ENCODE results near the gene NCAM1. TPM values are rescaled to one million over a fixed set of nuclear protein-coding genes. Genes with fewer than 3 reads are reported as not detected.

NCAM1 gene
- total RNA-seq, 1 experiment from 2014 or later, result 0.33 TPM

- TF ChIP-seq EZH2 (IDR thresholded peaks at IDR 0.05; ENCODE audit: low read depth), result no peak
- TF ChIP-seq, protein P1, sequence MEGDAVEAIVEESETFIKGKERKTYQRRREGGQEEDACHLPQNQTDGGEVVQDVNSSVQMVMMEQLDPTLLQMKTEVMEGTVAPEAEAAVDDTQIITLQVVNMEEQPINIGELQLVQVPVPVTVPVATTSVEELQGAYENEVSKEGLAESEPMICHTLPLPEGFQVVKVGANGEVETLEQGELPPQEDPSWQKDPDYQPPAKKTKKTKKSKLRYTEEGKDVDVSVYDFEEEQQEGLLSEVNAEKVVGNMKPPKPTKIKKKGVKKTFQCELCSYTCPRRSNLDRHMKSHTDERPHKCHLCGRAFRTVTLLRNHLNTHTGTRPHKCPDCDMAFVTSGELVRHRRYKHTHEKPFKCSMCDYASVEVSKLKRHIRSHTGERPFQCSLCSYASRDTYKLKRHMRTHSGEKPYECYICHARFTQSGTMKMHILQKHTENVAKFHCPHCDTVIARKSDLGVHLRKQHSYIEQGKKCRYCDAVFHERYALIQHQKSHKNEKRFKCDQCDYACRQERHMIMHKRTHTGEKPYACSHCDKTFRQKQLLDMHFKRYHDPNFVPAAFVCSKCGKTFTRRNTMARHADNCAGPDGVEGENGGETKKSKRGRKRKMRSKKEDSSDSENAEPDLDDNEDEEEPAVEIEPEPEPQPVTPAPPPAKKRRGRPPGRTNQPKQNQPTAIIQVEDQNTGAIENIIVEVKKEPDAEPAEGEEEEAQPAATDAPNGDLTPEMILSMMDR (conservative IDR thresholded peaks at IDR 0.05), result no peak
- intact Hi-C loops (cut with micrococcal nuclease; ENCODE audit: unreplicated experiment), result loop anchor here (1.0 kb wide), 1 partner anchor 72 kb away; no protein-coding TSS in a partner anchor
- Histone ChIP-seq H3F3A (ENCODE audit: insufficient read depth, low read depth) (no peaks in the 10 kb centered on the region), H3K9me3 (ENCODE audit: insufficient read depth, low read depth) (no peaks in the 10 kb centered on the region), H4K20me1 (ENCODE audit: insufficient read depth) (no peaks in the 10 kb centered on the region), H3K4me3 (no peak overlapping the region), H3K4me2 (no peak overlapping the region), H3K27me3 (ENCODE audit: insufficient read depth, low read depth) (no peaks in the 10 kb centered on the region; the same call in 1 of the 2 replicates), H3K36me3 (ENCODE audit: low read depth) (no peaks in the 10 kb centered on the region), H3K4me1 (replicated peaks; ENCODE audit: insufficient read depth) (no peaks in the 10 kb centered on the region), H3K9me2 (ENCODE audit: insufficient read depth) (no peaks in the 10 kb centered on the region), H2AFZ (no peak overlapping the region), H3K27ac (no peak overlapping the region), H3K79me2 (ENCODE audit: low read depth) (no peaks in the 10 kb centered on the region)
- POLR2A ChIA-PET (ENCODE audit: unreplicated experiment), result no interaction called here
- no TSS peak for BruUV-seq (replicated peaks)
- CTCF ChIA-PET, result no interaction called here
- DNase-seq, result no peak
Observed at GRCh38 chr11:113262594-113262993, 301.4 kb downstream of the NCAM1 start.

DNA sequence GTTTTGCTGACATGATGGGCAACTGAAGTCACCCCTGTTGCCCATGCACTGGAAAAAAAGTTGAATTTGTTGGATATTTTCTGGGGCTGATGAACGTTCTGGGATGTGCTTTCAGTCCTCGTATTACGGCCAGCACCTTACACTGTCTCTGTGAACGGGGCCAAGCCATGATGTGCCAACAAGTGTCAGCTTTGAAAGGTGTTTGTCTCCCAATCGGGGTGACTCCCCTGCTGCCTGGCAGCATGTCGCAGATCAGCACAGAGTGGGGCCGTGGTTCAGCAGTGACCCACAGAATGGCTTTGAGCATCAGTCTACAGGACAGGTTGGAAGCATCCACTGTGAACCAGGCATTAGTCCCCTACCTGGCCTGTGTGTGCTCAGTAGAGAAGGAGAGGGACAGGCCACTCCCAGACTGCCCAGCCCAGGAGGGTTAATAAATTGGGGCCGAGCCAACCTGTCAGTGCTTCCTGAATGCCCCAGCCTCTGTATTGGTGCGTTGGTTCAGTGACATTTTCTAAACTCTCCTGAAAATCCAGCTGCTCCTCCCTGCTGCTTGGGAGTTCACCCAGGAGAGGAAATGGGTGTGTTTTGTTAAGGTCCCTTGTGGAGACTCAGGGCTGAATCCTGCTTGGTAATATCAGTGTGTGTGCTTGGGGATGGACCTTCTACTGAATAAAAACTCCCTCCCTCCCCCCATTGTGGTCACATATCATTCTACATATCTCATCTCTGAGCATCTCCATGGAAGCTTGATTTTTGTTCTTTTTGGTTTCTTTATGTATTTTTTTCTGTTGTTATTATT lies 302.4 kb downstream of the NCAM1 start:
- Histone ChIP-seq H2AFZ (no peak overlapping the region), H3K27me3 (ENCODE audit: insufficient read depth, low read depth) (no peaks in the 10 kb centered on the region; the same call in 1 of the 2 replicates), H3K9me3 (ENCODE audit: insufficient read depth, low read depth) (no peaks in the 10 kb centered on the region), H3K27ac (no peak overlapping the region), H3K79me2 (ENCODE audit: low read depth) (no peaks in the 10 kb centered on the region), H3F3A (ENCODE audit: insufficient read depth, low read depth) (no peaks in the 10 kb centered on the region), H3K36me3 (ENCODE audit: low read depth) (no peaks in the 10 kb centered on the region), H3K4me3 (no peak overlapping the region), H3K4me2 (no peak overlapping the region), H4K20me1 (ENCODE audit: insufficient read depth) (no peaks in the 10 kb centered on the region), H3K4me1 (replicated peaks; ENCODE audit: insufficient read depth) (no peaks in the 10 kb centered on the region), H3K9me2 (ENCODE audit: insufficient read depth) (no peaks in the 10 kb centered on the region)
- BruUV-seq (replicated peaks), result no TSS peak
- TF ChIP-seq EZH2 (IDR thresholded peaks at IDR 0.05; ENCODE audit: low read depth), result no peak
- ChIA-PET POLR2A (ENCODE audit: unreplicated experiment) (no interaction called here), CTCF (no interaction called here)
- intact Hi-C loops (cut with micrococcal nuclease; ENCODE audit: unreplicated experiment), result no loop called here
- DNase-seq, result no peak

- no peaks in the 10 kb centered on the region for H3K9me2 ChIP-seq (ENCODE audit: insufficient read depth)
- H3F3A ChIP-seq (ENCODE audit: insufficient read depth, low read depth), result no peaks in the 10 kb centered on the region
- H4K20me1 ChIP-seq (ENCODE audit: insufficient read depth), result no peaks in the 10 kb centered on the region
- H3K27ac ChIP-seq, result no peak overlapping the region
- H3K4me1 ChIP-seq (replicated peaks; ENCODE audit: insufficient read depth), result no peaks in the 10 kb centered on the region
- no TSS peak for BruUV-seq (replicated peaks)
- no peaks in the 10 kb centered on the region for H3K9me3 ChIP-seq (ENCODE audit: insufficient read depth, low read depth)
- DNase-seq, result no peak
- TF ChIP-seq EZH2 (IDR thresholded peaks at IDR 0.05; ENCODE audit: low read depth), result no peak
- TF ChIP-seq, protein P1 (conservative IDR thresholded peaks at IDR 0.05), result no peak
- no peaks in the 10 kb centered on the region for H3K36me3 ChIP-seq (ENCODE audit: low read depth)
- no peaks in the 10 kb centered on the region; the same call in 1 of the 2 replicates for H3K27me3 ChIP-seq (ENCODE audit: insufficient read depth, low read depth)
- H3K4me2 ChIP-seq, result no peak overlapping the region
- no peak overlapping the region for H3K4me3 ChIP-seq
- POLR2A ChIA-PET (ENCODE audit: unreplicated experiment), result no interaction called here
- intact Hi-C loops (cut with micrococcal nuclease; ENCODE audit: unreplicated experiment), result no loop called here
- CTCF ChIA-PET, result no interaction called here
- no peak overlapping the region for H2AFZ ChIP-seq
- no peaks in the 10 kb centered on the region for H3K79me2 ChIP-seq (ENCODE audit: low read depth)
Observed at GRCh38 chr11:113265362-113265761, 304.1 kb downstream of the NCAM1 start.
